ENCODE results near the gene MYPN.
"Not testable (repeated sequence)": the region's sequence is repeated elsewhere in the genome, so short reads cannot be mapped to it uniquely, and the experiment has no call there.

The MYPN gene

GRCh38 chr10:68242051-68242450 lies 132.8 kb downstream of the MYPN start:
- peak; percentile 25 for DNase-seq (ENCODE audit: low read depth)
- TF ChIP-seq CTCF (conservative IDR thresholded peaks at IDR 0.05; ENCODE audit: control insufficient read depth, insufficient read depth, low read depth, low read length): no peak

GRCh38 chr10:68246397-68246796 lies 137.1 kb downstream of the MYPN start:
- not testable (repeated sequence) for DNase-seq (ENCODE audit: low read depth); H3K4me3 ChIP-seq (ENCODE audit: control insufficient read depth, low read depth, low read length)

More at GRCh38 chr10:68242051-68242450, 132.8 kb downstream of the MYPN start:
- no peak overlapping the region for H3K4me3 ChIP-seq (ENCODE audit: control insufficient read depth, low read depth, low read length)

GRCh38 chr10:68247931-68248330 lies 138.6 kb downstream of the MYPN start:
- DNase-seq (ENCODE audit: low read depth): no peak
- no peak for TF ChIP-seq CTCF (conservative IDR thresholded peaks at IDR 0.05; ENCODE audit: control insufficient read depth, insufficient read depth, low read depth, low read length)

GRCh38 chr10:68249297-68249696 lies 140.0 kb downstream of the MYPN start:
- H3K4me3 ChIP-seq (ENCODE audit: control insufficient read depth, low read depth, low read length): no peak overlapping the region

More at GRCh38 chr10:68247931-68248330, 138.6 kb downstream of the MYPN start:
- no peak overlapping the region for H3K4me3 ChIP-seq (ENCODE audit: control insufficient read depth, low read depth, low read length)

GRCh38 chr10:68251151-68251550 lies 141.9 kb downstream of the MYPN start:
- DNase-seq (ENCODE audit: low read depth): no peak
- no peak for TF ChIP-seq CTCF (conservative IDR thresholded peaks at IDR 0.05; ENCODE audit: control insufficient read depth, insufficient read depth, low read depth, low read length)

More at GRCh38 chr10:68249297-68249696, 140.0 kb downstream of the MYPN start:
- DNase-seq (ENCODE audit: low read depth): no peak
- TF ChIP-seq CTCF (conservative IDR thresholded peaks at IDR 0.05; ENCODE audit: control insufficient read depth, insufficient read depth, low read depth, low read length): no peak

GRCh38 chr10:68251625-68252495 lies 142.6 kb downstream of the MYPN start:
- no peak for TF ChIP-seq CTCF (conservative IDR thresholded peaks at IDR 0.05; ENCODE audit: control insufficient read depth, insufficient read depth, low read depth, low read length)
- no peak for DNase-seq (ENCODE audit: low read depth)
- no peak overlapping the region for H3K4me3 ChIP-seq (ENCODE audit: control insufficient read depth, low read depth, low read length)

More at GRCh38 chr10:68251151-68251550, 141.9 kb downstream of the MYPN start:
- H3K4me3 ChIP-seq (ENCODE audit: control insufficient read depth, low read depth, low read length): no peak overlapping the region

- no peak overlapping the region for H3K4me3 ChIP-seq (ENCODE audit: control insufficient read depth, low read depth, low read length)
- no peak for TF ChIP-seq CTCF (conservative IDR thresholded peaks at IDR 0.05; ENCODE audit: control insufficient read depth, insufficient read depth, low read depth, low read length)
- no peak for DNase-seq (ENCODE audit: low read depth)
Observed at GRCh38 chr10:68253346-68253745, 144.1 kb downstream of the MYPN start.
